ENCODE results near the gene POP7.
A peak's percentile ranks its signal among the peaks of the same experiment; 100 is the strongest.

POP7 gene

DNA sequence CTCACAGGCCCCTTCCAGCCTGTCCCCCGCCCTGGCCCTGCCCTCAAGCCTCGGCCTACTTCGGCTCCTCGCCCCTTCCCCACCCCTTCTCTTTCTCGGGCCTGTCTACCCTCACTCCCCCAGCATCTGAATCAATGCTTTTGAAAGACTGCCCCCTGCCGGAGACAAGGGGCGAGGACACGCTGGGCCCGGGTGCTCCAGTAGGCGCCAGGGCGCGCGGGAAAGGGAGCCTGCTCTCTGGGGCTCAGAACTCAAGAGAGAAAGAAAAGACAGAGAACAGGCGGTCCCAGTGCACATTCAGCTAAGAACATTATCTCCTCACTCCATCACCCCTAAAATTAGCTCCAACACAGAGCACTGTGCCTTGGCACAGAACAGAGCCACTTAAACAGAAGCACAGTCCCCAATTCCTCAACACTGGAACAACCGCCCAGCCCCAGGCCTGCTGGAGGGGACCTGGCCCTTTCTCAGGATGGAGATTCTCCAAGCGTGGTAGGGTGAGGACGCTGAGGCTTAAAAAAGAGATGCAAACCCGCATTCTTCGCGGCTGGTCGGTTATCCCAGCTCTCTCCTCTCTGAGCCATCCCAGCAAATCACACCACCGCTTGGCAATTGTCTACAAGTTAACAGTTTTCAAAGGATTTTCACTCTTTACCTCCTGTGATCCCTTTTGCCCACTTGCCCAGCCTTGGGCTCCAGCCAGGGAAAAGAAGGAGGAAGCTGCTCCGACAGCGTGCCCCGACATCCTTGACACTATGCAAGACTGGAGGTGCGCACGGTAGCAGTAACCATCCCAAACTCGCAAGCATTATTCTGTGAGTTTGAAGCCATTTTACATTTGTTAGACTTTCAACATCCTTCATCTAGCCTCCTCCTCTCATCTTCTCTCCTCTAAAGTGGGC lies 14.0 kb upstream of the POP7 start:
- no peak for TF ChIP-seq ARNTL (CRISPR knock-in tag; IDR thresholded peaks at IDR 0.05; ENCODE audit: borderline replicate concordance, low read depth)
- no peak for TF ChIP-seq ZFP3 (CRISPR knock-in tag; IDR thresholded peaks at IDR 0.05)
- TF ChIP-seq ZC3H10 (CRISPR knock-in tag; IDR thresholded peaks at IDR 0.05), result no peak
- TF ChIP-seq ESRRG (CRISPR knock-in tag; IDR thresholded peaks at IDR 0.05), result no peak
- TF ChIP-seq, protein P1, sequence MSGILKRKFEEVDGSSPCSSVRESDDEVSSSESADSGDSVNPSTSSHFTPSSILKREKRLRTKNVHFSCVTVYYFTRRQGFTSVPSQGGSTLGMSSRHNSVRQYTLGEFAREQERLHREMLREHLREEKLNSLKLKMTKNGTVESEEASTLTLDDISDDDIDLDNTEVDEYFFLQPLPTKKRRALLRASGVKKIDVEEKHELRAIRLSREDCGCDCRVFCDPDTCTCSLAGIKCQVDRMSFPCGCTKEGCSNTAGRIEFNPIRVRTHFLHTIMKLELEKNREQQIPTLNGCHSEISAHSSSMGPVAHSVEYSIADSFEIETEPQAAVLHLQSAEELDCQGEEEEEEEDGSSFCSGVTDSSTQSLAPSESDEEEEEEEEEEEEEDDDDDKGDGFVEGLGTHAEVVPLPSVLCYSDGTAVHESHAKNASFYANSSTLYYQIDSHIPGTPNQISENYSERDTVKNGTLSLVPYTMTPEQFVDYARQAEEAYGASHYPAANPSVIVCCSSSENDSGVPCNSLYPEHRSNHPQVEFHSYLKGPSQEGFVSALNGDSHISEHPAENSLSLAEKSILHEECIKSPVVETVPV (CRISPR knock-in tag; IDR thresholded peaks at IDR 0.05), result no peak
- TF ChIP-seq TCF4 (CRISPR knock-in tag; IDR thresholded peaks at IDR 0.05; ENCODE audit: borderline replicate concordance), result no peak
- TF ChIP-seq, protein P2, sequence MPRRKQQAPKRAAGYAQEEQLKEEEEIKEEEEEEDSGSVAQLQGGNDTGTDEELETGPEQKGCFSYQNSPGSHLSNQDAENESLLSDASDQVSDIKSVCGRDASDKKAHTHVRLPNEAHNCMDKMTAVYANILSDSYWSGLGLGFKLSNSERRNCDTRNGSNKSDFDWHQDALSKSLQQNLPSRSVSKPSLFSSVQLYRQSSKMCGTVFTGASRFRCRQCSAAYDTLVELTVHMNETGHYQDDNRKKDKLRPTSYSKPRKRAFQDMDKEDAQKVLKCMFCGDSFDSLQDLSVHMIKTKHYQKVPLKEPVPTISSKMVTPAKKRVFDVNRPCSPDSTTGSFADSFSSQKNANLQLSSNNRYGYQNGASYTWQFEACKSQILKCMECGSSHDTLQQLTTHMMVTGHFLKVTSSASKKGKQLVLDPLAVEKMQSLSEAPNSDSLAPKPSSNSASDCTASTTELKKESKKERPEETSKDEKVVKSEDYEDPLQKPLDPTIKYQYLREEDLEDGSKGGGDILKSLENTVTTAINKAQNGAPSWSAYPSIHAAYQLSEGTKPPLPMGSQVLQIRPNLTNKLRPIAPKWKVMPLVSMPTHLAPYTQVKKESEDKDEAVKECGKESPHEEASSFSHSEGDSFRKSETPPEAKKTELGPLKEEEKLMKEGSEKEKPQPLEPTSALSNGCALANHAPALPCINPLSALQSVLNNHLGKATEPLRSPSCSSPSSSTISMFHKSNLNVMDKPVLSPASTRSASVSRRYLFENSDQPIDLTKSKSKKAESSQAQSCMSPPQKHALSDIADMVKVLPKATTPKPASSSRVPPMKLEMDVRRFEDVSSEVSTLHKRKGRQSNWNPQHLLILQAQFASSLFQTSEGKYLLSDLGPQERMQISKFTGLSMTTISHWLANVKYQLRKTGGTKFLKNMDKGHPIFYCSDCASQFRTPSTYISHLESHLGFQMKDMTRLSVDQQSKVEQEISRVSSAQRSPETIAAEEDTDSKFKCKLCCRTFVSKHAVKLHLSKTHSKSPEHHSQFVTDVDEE (CRISPR knock-in tag; IDR thresholded peaks at IDR 0.05), result no peak
- TF ChIP-seq PPARA (CRISPR knock-in tag; IDR thresholded peaks at IDR 0.05; ENCODE audit: borderline replicate concordance), result no peak
- no peak for TF ChIP-seq CSDC2 (CRISPR knock-in tag; IDR thresholded peaks at IDR 0.05)
- TF ChIP-seq, protein P3, sequence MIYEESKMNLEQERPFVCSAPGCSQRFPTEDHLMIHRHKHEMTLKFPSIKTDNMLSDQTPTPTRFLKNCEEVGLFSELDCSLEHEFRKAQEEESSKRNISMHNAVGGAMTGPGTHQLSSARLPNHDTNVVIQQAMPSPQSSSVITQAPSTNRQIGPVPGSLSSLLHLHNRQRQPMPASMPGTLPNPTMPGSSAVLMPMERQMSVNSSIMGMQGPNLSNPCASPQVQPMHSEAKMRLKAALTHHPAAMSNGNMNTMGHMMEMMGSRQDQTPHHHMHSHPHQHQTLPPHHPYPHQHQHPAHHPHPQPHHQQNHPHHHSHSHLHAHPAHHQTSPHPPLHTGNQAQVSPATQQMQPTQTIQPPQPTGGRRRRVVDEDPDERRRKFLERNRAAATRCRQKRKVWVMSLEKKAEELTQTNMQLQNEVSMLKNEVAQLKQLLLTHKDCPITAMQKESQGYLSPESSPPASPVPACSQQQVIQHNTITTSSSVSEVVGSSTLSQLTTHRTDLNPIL (CRISPR knock-in tag; IDR thresholded peaks at IDR 0.05; ENCODE audit: low read depth), result no peak
- no peak for TF ChIP-seq ZNF8 (CRISPR knock-in tag; IDR thresholded peaks at IDR 0.05)
- no peak for TF ChIP-seq OSR1 (CRISPR knock-in tag; IDR thresholded peaks at IDR 0.05)
- TF ChIP-seq ZFP30 (CRISPR knock-in tag; IDR thresholded peaks at IDR 0.05), result no peak
- TF ChIP-seq, protein P4, sequence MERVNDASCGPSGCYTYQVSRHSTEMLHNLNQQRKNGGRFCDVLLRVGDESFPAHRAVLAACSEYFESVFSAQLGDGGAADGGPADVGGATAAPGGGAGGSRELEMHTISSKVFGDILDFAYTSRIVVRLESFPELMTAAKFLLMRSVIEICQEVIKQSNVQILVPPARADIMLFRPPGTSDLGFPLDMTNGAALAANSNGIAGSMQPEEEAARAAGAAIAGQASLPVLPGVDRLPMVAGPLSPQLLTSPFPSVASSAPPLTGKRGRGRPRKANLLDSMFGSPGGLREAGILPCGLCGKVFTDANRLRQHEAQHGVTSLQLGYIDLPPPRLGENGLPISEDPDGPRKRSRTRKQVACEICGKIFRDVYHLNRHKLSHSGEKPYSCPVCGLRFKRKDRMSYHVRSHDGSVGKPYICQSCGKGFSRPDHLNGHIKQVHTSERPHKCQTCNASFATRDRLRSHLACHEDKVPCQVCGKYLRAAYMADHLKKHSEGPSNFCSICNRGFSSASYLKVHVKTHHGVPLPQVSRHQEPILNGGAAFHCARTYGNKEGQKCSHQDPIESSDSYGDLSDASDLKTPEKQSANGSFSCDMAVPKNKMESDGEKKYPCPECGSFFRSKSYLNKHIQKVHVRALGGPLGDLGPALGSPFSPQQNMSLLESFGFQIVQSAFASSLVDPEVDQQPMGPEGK (CRISPR knock-in tag; IDR thresholded peaks at IDR 0.05; ENCODE audit: borderline replicate concordance), result no peak
- no peak for TF ChIP-seq GLIS3 (CRISPR knock-in tag; IDR thresholded peaks at IDR 0.05)
- no peak for TF ChIP-seq SNAI2 (CRISPR knock-in tag; IDR thresholded peaks at IDR 0.05)
- no peak for TF ChIP-seq ZNF565 (CRISPR knock-in tag; conservative IDR thresholded peaks at IDR 0.05; ENCODE audit: low read depth)
- no peak for TF ChIP-seq ZNF70 (CRISPR knock-in tag; IDR thresholded peaks at IDR 0.05)
- ATAC-seq, result peak; percentile 93

DNA sequence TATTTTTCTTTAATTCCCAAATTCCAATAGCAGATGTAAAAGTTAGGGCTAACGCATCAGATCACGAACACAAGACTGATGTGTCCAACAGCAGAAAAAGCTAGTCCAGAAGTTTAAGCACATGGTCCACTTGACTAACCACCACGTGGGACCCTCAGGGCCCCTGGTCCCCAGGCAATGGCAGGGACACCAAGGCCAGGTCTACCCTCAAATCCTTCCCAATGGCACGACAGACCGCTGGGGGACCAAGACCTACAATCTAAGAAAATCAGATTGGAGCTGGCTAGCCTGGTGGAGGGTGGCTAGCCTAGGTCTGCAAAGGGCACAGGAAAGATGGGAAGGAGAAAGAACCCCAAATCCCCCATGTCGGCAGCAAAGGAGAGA lies 13.4 kb upstream of the POP7 start:
- TF ChIP-seq ZNF70 (CRISPR knock-in tag; IDR thresholded peaks at IDR 0.05) (no peak), RARB (CRISPR knock-in tag; IDR thresholded peaks at IDR 0.05) (no peak), ZFP30 (CRISPR knock-in tag; IDR thresholded peaks at IDR 0.05) (no peak), ARNTL (CRISPR knock-in tag; IDR thresholded peaks at IDR 0.05; ENCODE audit: borderline replicate concordance, low read depth) (no peak), ISL1 (CRISPR knock-in tag; IDR thresholded peaks at IDR 0.05) (no peak), OSR1 (CRISPR knock-in tag; IDR thresholded peaks at IDR 0.05) (no peak), PPARA (CRISPR knock-in tag; IDR thresholded peaks at IDR 0.05; ENCODE audit: borderline replicate concordance) (no peak), TOX (CRISPR knock-in tag; IDR thresholded peaks at IDR 0.05; ENCODE audit: borderline replicate concordance) (no peak)
- TF ChIP-seq, protein P1 (CRISPR knock-in tag; IDR thresholded peaks at IDR 0.05), result no peak

More for the DNA sequence above, 13.4 kb upstream of the POP7 start:
- ATAC-seq, result no peak
